Ishikawa (cell line): Measurements from ENCODE around the gene IMMP2L.

Experiments used
- CEBPB ChIP-seq: IDR thresholded peaks from 2 replicates; pipeline ENCODE4 v1.6.1; 2012
- CREB1 ChIP-seq: IDR thresholded peaks from 2 replicates; pipeline ENCODE4 v1.6.1; 2012; ENCODE audit warnings: low read depth
- EP300 ChIP-seq: IDR thresholded peaks from 2 replicates; pipeline ENCODE4 v1.6.1; 2012; ENCODE audit warnings: borderline replicate concordance
- FOXM1 ChIP-seq: IDR thresholded peaks from 2 replicates; pipeline ENCODE4 v1.6.1; 2012; ENCODE audit warnings: low read depth, borderline replicate concordance
- MAX ChIP-seq: IDR thresholded peaks from 2 replicates; pipeline ENCODE4 v1.6.1; 2012
- RAD21 ChIP-seq: IDR thresholded peaks from 2 replicates; pipeline ENCODE4 v1.6.1; 2012; ENCODE audit warnings: low read depth
- TAF1 ChIP-seq: IDR thresholded peaks from 2 replicates; pipeline ENCODE4 v1.6.1; 2012; ENCODE audit warnings: low read depth, mild to moderate bottlenecking
- TCF12 ChIP-seq: IDR thresholded peaks from 2 replicates; pipeline ENCODE4 v1.6.1; 2012; ENCODE audit warnings: low read depth
- TEAD4 ChIP-seq: IDR thresholded peaks from 2 replicates; pipeline ENCODE4 v1.6.1; 2012
- USF1 ChIP-seq: IDR thresholded peaks from 2 replicates; pipeline ENCODE4 v1.6.1; 2012
- YY1 ChIP-seq: IDR thresholded peaks from 2 replicates; pipeline ENCODE4 v1.6.1; 2012; ENCODE audit warnings: low read depth
- ZBTB7A ChIP-seq: IDR thresholded peaks from 2 replicates; pipeline ENCODE4 v1.6.1; 2012; ENCODE audit warnings: low read depth
- TF ChIP-seq, protein P1 (sequence below): IDR thresholded peaks from 2 replicates; pipeline ENCODE4 v1.6.1; 2012; ENCODE audit warnings: low read depth, mild to moderate bottlenecking

GRCh38 chr7:111103678-111104274 lies 458.5 kb downstream of the IMMP2L start:
- TF ChIP-seq EP300 (no peak), RAD21 (no peak), MAX (no peak), CEBPB (no peak), YY1 (no peak), TAF1 (no peak), ZBTB7A (no peak), TCF12 (no peak), TEAD4 (no peak), FOXM1 (no peak), USF1 (no peak), CREB1 (no peak)
- TF ChIP-seq, protein P1, sequence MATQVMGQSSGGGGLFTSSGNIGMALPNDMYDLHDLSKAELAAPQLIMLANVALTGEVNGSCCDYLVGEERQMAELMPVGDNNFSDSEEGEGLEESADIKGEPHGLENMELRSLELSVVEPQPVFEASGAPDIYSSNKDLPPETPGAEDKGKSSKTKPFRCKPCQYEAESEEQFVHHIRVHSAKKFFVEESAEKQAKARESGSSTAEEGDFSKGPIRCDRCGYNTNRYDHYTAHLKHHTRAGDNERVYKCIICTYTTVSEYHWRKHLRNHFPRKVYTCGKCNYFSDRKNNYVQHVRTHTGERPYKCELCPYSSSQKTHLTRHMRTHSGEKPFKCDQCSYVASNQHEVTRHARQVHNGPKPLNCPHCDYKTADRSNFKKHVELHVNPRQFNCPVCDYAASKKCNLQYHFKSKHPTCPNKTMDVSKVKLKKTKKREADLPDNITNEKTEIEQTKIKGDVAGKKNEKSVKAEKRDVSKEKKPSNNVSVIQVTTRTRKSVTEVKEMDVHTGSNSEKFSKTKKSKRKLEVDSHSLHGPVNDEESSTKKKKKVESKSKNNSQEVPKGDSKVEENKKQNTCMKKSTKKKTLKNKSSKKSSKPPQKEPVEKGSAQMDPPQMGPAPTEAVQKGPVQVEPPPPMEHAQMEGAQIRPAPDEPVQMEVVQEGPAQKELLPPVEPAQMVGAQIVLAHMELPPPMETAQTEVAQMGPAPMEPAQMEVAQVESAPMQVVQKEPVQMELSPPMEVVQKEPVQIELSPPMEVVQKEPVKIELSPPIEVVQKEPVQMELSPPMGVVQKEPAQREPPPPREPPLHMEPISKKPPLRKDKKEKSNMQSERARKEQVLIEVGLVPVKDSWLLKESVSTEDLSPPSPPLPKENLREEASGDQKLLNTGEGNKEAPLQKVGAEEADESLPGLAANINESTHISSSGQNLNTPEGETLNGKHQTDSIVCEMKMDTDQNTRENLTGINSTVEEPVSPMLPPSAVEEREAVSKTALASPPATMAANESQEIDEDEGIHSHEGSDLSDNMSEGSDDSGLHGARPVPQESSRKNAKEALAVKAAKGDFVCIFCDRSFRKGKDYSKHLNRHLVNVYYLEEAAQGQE = no peak
